NCI-H748 (cell line): ENCODE results near the gene PCA3.
"Not testable (repeated sequence)": the region's sequence is repeated elsewhere in the genome, so short reads cannot be mapped to it uniquely, and the experiment has no call there.

Experiments used
- DNase-seq: peaks from one replicate; lab custom pipeline; 2025; ENCODE audit not compliant: unreplicated experiment; lab: John Stamatoyannopoulos, UW

Gene PCA3

GRCh38 chr9:76764138-76764537 is at the start of gene PCA3:
Gene PCA3 (plus strand): TSS chr9:76764438.
- no peak for DNase-seq

GRCh38 chr9:76716085-76716672 is 48.1 kb upstream of the PCA3 start:
- peak; percentile 75 for DNase-seq

GRCh38 chr9:76717176-76717575 is 47.1 kb upstream of the PCA3 start:
- DNase-seq: peak; percentile 92

- peak; percentile 67 for DNase-seq
Measured at GRCh38 chr9:76717613-76718012, 46.6 kb upstream of the PCA3 start.

- no peak for DNase-seq
Measured at GRCh38 chr9:76718166-76718565, 46.1 kb upstream of the PCA3 start.

- no peak for DNase-seq
Measured at GRCh38 chr9:76720245-76720644, 44.0 kb upstream of the PCA3 start.

- DNase-seq: peak; percentile 97
Measured at GRCh38 chr9:76725011-76725546, 39.2 kb upstream of the PCA3 start.

GRCh38 chr9:76725885-76726284 is 38.4 kb upstream of the PCA3 start:
- peak; percentile 70 for DNase-seq

- DNase-seq: peak; percentile 50
Measured at GRCh38 chr9:76729116-76729515, 35.1 kb upstream of the PCA3 start.

GRCh38 chr9:76729980-76730737 is 34.1 kb upstream of the PCA3 start:
- DNase-seq: peak; percentile 99

GRCh38 chr9:76730801-76731200 is 33.4 kb upstream of the PCA3 start:
- no peak for DNase-seq

- no peak for DNase-seq
Measured at GRCh38 chr9:76732341-76732958, 31.8 kb upstream of the PCA3 start.

GRCh38 chr9:76733096-76733495 is 31.1 kb upstream of the PCA3 start:
- DNase-seq: no peak

GRCh38 chr9:76734716-76735115 is 29.5 kb upstream of the PCA3 start:
- DNase-seq: no peak

GRCh38 chr9:76737154-76737902 is 26.9 kb upstream of the PCA3 start:
- peak; percentile 32 for DNase-seq

GRCh38 chr9:76738402-76738801 is 25.8 kb upstream of the PCA3 start:
- peak; percentile 98 for DNase-seq

- DNase-seq: no peak
Measured at GRCh38 chr9:76741524-76741923, 22.7 kb upstream of the PCA3 start.

- not testable (repeated sequence) for DNase-seq
Measured at GRCh38 chr9:76742890-76743289, 21.3 kb upstream of the PCA3 start.

GRCh38 chr9:76743931-76744330 is 20.3 kb upstream of the PCA3 start:
- DNase-seq: no peak

GRCh38 chr9:76744336-76744735 is 19.9 kb upstream of the PCA3 start:
- DNase-seq: peak; percentile 12

GRCh38 chr9:76751001-76751400 is 13.2 kb upstream of the PCA3 start:
- peak; percentile 22 for DNase-seq
